Measurements from ENCODE around the gene MED15.

The MED15 gene

DNA sequence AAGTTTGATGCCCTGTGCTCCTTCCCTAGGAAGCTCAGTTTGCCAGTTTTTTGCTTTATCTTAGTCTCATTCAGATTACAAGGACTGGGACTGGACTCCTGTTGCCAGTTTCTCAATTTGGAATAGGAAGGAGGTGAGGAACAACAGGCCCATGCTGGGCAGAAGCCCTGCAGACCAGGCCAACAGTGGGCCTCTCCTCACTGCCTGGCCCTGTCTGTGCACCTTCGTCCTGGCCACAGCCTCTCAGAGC lies 23.7 kb downstream of the MED15 start:
- TF ChIP-seq, protein P1, sequence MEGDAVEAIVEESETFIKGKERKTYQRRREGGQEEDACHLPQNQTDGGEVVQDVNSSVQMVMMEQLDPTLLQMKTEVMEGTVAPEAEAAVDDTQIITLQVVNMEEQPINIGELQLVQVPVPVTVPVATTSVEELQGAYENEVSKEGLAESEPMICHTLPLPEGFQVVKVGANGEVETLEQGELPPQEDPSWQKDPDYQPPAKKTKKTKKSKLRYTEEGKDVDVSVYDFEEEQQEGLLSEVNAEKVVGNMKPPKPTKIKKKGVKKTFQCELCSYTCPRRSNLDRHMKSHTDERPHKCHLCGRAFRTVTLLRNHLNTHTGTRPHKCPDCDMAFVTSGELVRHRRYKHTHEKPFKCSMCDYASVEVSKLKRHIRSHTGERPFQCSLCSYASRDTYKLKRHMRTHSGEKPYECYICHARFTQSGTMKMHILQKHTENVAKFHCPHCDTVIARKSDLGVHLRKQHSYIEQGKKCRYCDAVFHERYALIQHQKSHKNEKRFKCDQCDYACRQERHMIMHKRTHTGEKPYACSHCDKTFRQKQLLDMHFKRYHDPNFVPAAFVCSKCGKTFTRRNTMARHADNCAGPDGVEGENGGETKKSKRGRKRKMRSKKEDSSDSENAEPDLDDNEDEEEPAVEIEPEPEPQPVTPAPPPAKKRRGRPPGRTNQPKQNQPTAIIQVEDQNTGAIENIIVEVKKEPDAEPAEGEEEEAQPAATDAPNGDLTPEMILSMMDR (IDR thresholded peaks at IDR 0.05), result no peak

DNA sequence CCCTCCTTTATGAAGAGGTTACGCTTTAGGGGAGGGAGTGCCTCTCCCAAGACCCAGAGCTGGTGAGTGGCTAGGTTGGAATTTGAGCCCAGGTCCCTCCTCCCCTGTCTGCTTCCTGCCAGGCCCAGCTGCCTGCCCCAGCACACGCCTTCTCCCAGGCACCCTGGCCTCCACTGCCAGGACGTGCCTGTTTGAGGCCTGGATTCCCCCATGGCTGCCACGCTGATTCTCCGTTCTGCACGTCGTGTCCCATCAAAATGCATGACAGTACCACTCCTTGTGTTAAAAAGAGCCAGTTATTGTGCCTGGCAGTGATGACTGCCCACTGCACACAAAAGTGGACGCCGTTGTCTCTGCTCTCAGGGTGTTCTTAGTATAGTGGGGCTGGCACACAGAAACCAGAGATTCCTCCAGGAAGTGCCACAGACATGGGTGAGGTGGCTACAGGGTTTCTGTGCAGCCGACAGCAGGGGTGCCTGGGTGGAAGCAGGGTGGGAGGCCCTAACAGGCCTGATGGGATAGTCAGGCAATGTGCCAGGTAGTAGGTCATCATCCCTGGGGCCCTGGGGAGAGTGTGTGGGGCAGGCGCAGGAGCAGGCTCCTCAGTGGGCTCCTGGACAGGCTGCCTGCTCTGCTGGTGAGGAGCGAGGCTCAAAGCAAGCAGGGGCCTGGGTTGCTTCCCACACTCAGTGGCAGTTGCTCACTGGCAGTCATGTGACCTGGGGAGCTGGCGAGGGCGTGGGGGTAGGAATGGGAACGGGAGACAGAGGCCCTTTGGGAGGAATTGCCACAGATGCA lies 24.2 kb downstream of the MED15 start:
- TF ChIP-seq, protein P1 (IDR thresholded peaks at IDR 0.05), result no peak

DNA sequence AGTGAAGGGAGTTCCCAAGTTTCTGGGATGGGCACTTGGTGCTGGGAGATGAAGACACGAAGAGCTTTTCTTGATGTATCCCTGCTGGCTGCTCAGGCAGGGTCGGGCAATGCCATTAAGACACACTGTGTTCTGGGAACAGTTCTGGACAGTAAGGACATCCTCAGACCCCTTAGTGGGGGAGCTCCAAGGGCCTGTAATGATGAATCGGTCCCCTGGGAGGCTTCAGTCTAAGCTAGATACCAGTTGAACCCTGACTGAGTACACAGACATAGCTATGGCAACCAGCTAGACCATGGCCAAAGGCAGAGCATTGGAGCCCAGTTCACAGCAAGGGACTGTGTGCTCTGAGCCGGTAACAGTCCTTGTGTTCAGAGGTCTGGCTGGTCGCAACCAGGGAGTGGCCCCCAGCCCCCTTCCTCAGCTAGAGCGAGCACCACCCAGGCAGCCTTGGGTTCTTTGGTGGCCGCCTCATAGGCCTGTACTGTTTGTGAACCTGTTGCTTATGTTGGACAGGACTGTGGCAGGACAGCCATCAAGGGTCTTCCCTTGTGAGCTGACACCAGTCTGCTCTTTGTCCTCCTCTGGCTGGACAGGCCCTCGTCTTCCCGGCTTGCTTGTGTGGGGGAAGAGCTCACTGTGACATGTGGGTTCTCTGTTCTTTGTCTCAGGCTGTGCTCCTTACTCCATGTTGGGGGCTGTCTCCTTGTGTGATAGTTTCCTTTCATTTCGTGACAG lies 25.0 kb downstream of the MED15 start:
- TF ChIP-seq, protein P1 (IDR thresholded peaks at IDR 0.05), result no peak

DNA sequence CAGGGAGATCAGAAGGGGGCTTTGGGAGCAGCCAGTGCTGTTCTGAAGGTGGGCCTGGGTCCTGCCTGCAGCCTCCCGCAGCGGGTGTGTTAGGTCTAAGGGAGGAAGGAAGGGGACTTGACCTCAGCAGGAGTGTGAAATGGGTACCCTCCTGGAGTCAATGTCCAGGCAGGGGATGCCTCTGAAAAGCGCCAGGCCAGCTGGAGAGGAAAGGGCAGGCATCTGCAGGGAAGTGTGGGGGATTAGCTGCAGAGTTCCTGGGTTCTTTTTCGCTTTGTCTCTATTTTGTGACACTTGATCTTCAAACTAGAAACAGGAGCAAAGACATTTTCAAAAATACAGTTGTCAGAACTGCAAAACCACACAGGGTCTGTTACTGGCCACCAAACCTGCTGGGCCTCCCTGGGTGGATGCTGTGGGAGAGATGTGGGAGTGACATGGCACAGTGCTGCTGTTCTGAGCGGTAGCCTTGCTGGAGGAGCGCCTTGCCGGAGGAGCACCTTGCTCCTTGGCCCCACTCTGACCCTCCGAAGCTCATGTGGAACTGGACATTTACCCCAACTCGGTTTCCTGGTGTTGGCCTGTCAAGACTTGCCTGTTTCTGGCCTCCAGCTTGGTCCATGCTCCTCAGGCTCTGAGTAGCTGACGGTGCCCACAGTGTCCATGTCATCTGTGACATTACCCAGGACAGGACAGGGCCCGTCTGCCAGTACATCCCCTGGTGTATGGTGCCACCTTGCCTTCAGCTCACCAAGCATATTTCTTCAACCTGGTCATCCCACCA lies 25.9 kb downstream of the MED15 start:
- TF ChIP-seq, protein P1 (IDR thresholded peaks at IDR 0.05), result no peak

DNA sequence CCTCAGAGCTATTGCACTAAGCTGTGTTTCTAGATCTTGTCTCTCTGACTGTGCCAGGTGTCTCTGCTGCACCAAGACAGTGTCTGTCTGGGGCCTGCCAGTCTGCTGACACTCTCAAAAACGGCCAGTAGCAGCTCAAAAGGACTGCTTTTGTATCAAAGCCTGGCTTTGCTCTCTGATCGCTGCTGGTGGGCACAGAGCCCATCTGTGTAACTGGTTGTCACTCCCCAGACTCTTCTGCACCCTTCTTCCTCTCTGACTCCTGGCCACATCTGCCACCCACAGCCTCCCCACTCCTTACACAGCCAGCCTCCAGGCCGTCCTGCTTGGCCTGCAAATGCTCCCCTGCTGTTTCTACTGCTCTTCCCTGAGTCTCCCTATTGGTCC lies 26.5 kb downstream of the MED15 start:
- TF ChIP-seq, protein P1 (IDR thresholded peaks at IDR 0.05), result no peak

DNA sequence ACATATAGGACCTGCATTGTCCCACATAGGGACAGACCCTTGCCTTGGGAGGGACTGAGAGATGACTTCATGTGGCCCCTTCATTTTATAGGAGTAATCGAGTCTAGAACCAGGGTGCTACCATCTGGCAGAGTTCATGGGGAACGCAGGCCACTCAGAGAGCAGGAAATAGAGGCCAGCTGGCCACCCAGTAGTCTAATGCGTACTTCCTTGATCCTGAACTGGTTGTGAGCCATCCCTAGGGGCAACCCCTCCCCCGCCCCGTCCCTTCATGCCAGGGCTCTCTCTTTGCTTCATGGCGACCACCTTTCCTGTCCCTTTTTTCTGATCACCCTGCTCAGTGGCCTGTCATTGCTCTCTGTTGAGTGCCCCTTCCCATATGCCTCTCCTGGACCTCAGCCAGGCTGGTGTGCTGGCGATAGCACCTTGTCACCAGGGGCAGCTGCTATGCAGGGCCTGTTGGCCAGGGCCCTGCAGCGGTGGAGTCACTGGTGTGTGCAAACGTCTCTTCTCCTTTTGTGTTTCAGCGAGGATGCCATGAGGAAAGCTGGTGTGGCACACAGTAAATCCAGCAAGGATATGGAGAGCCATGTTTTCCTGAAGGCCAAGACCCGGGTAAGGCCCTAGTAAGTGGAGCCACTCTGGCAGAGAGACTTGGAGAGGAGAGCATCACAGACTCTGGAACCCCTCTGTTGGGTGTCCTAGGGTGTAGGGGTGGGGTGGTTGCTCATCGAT lies 29.3 kb downstream of the MED15 start:
- TF ChIP-seq, protein P1 (IDR thresholded peaks at IDR 0.05), result no peak

DNA sequence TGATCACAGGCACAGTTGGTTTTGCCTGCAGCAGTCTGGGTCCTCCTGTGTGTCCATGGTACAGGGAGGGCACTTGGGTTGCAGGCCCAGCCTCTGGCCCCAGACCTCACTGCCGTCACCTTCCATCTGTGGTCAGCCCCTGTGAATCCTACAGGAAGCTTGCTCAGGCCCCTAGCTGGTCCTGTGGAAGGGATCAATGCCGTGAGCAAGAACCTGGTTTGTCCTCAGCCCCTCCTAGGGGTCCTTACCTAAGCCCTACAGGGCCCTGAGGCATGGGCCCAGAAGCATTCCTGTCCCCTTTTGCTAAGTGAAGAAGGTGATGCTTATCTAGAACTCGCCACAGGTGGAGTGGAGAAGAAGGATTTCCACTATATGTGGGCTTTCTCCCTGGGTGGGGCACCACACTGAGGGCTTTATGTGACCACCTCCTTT lies 29.9 kb downstream of the MED15 start:
- TF ChIP-seq, protein P1 (IDR thresholded peaks at IDR 0.05), result no peak
